ENCODE results near the gene LGALS3BP. TPM values are rescaled to one million over a fixed set of nuclear protein-coding genes. Genes with fewer than 3 reads are reported as not detected.
A peak's percentile ranks its signal among the peaks of the same experiment; 100 is the strongest.

LGALS3BP gene
- total RNA-seq, 2 donors from 2014 or later = 123 to 213 TPM

DNA sequence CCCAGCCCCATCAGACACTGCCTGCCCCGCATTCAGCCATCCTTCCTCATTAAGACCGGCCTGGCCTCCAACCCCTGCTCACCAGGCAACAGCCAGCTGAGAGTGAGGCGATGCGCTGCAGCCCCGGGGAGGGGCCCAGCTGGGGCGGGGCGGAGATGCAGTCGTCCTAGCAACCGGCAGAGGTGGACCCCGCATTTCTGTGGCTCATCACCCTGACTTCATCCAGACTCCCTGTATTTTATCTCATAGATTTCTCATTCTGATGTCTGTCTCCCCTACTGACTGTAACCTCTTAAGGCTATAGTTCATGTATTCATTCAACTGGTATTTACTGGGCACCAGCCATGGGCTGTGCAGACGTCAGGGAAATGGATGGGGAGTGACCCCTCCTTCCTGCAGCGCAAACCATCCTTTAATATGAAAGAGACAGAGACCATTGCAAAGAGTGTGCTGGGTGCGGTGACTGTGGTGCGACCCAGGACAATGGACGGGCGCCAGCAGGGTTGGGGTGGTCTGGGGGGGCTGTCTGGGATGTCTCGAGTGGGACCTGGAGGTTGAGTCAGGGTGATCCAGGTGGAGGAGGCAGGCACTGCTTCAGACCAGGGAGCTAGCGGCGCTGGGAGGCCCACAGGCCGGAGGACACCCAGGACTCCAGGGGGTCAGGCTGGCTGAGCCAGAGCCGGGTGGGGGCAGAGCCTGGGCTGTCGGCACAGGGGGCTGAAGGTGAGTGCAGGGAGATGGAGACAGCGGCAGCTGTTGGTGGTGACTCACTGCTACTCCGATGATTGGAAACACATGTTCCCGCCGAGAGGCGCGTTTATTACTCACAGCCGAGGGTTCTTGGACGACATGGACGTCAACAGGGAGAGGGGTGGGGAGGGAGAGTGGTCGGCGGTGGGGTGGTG, 44.1 kb downstream of the LGALS3BP start:
- 80 to 81% methylated on average over 28 to 32 of the region's 33 CpGs for WGBS, 2 donors
- ATAC-seq (no peak), DNase-seq (peak in 2 of 4 donors; percentile 35 to 42)
- Histone ChIP-seq H3K9me3 (no peaks in the 10 kb centered on the region), H3K4me1 (peaks cover 23% of the 10 kb centered on the region), H3K36me3 (replicated peaks in 1 of 2; ENCODE audit: insufficient read depth in 1 of 2, low read depth in 2 of 2) (no peaks in the 10 kb centered on the region), H3K27ac (peak overlapping the region; percentile 91 to 94 (median 93)), H3K27me3 (no peaks in the 10 kb centered on the region), H3K4me3 (no peak overlapping the region)
- intact Hi-C loops (cut with DNase I) = no loop called here
- TF ChIP-seq, protein P1, sequence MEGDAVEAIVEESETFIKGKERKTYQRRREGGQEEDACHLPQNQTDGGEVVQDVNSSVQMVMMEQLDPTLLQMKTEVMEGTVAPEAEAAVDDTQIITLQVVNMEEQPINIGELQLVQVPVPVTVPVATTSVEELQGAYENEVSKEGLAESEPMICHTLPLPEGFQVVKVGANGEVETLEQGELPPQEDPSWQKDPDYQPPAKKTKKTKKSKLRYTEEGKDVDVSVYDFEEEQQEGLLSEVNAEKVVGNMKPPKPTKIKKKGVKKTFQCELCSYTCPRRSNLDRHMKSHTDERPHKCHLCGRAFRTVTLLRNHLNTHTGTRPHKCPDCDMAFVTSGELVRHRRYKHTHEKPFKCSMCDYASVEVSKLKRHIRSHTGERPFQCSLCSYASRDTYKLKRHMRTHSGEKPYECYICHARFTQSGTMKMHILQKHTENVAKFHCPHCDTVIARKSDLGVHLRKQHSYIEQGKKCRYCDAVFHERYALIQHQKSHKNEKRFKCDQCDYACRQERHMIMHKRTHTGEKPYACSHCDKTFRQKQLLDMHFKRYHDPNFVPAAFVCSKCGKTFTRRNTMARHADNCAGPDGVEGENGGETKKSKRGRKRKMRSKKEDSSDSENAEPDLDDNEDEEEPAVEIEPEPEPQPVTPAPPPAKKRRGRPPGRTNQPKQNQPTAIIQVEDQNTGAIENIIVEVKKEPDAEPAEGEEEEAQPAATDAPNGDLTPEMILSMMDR (IDR thresholded peaks at IDR 0.05) = no peak
- TF ChIP-seq POLR2A (IDR thresholded peaks at IDR 0.05) = no peak

DNA sequence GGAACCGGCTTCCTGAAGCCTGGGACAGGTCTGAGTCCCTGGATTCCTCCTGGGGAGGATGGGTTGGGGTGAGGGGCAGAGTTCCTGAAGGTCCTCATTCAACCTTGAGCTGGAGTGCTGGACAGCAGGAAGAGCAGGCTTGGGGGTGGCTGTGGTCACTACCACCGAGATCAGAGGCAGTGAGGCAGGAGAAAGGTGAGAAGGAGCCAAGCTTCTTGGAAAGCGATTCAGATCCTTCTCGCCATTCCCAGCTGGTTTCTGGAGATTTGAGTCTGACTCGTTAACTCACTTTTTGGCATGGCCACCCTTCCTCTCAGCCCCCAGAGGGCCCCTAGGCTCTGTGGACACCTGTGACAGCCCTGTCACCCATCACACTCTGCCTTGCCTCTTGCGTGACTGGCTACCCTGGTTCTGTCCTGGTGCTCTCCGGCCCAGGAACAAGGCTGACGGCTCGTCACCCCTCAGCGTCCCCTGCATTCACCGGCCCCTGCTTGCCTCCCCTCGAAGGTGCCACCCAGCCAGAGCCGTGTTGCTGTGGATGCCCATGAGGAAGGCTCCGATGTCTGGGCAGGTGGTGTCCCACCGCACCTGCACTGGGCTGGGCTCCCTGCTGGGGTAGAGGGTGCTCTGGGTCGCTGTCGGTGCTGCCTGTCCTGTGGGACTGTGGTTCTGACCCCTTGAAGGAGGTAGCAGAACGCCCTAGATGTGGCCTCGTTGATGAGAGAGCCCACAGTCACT, 44.9 kb downstream of the LGALS3BP start:
- peak overlapping the region; percentile 91 to 94 (median 93) for H3K27ac ChIP-seq
- WGBS, 2 donors = 66 to 85% methylated on average over 14 to 15 of the region's 19 CpGs

DNA sequence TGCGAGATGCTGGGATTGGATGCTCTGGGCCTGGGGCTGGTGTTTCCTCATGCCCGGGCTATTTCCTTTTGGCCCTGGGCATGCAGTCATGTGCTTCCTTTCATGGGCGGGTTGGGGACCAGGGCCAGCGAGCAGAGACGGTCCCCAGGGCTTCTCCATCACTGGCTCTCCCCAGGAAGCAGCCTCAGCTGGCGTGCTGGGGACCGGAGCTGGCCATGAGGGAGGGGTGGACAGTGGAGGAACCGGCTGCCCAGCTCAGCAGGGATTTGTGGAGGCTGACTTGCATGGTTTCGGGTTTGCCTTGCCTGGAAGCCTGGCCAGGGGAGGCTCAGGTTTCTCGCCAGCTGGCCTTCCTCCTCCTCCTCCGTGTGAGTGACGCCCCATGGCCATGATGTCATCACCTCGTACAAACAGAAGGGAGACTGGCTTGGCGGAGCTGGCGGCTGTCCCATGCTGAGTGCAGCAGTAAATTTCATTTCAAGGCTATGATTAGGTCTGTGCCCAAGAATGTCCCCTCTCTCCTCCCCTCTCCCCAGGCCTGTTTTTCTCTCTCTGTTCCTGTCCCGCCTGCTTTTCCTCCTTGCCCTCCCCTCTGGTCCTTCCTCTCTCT, 45.7 kb downstream of the LGALS3BP start:
- Histone ChIP-seq H3K9me3 (no peaks in the 10 kb centered on the region), H3K4me1 (peaks cover 23% of the 10 kb centered on the region), H3K27me3 (no peaks in the 10 kb centered on the region), H3K4me3 (no peak overlapping the region), H3K27ac (peak overlapping the region; percentile 91 to 94 (median 93)), H3K36me3 (replicated peaks in 1 of 2; ENCODE audit: insufficient read depth in 1 of 2, low read depth in 2 of 2) (no peaks in the 10 kb centered on the region)
- intact Hi-C loops (cut with DNase I) = no loop called here
- DNase-seq = peak; percentile 98 to 99 (median 99)
- peak; percentile 95 for ATAC-seq
- WGBS, 2 donors = 1 to 11% methylated on average over 6 to 16 of the region's 16 CpGs
- TF ChIP-seq POLR2A (IDR thresholded peaks at IDR 0.05) = peak in 2 of 3 donors; percentile 65 to 67
- TF ChIP-seq, protein P1 (IDR thresholded peaks at IDR 0.05) = no peak

More for the DNA sequence above, 44.9 kb downstream of the LGALS3BP start:
- intact Hi-C loops (cut with DNase I) = no loop called here
- DNase-seq (no peak), ATAC-seq (no peak)
- no peaks in the 10 kb centered on the region for H3K9me3 ChIP-seq
- no peaks in the 10 kb centered on the region for H3K27me3 ChIP-seq
- TF ChIP-seq, protein P1 (IDR thresholded peaks at IDR 0.05) = no peak
- TF ChIP-seq POLR2A (IDR thresholded peaks at IDR 0.05) = no peak
- H3K4me1 ChIP-seq = peaks cover 23% of the 10 kb centered on the region
- H3K36me3 ChIP-seq (replicated peaks in 1 of 2; ENCODE audit: insufficient read depth in 1 of 2, low read depth in 2 of 2) = no peaks in the 10 kb centered on the region
- H3K4me3 ChIP-seq = no peak overlapping the region

DNA sequence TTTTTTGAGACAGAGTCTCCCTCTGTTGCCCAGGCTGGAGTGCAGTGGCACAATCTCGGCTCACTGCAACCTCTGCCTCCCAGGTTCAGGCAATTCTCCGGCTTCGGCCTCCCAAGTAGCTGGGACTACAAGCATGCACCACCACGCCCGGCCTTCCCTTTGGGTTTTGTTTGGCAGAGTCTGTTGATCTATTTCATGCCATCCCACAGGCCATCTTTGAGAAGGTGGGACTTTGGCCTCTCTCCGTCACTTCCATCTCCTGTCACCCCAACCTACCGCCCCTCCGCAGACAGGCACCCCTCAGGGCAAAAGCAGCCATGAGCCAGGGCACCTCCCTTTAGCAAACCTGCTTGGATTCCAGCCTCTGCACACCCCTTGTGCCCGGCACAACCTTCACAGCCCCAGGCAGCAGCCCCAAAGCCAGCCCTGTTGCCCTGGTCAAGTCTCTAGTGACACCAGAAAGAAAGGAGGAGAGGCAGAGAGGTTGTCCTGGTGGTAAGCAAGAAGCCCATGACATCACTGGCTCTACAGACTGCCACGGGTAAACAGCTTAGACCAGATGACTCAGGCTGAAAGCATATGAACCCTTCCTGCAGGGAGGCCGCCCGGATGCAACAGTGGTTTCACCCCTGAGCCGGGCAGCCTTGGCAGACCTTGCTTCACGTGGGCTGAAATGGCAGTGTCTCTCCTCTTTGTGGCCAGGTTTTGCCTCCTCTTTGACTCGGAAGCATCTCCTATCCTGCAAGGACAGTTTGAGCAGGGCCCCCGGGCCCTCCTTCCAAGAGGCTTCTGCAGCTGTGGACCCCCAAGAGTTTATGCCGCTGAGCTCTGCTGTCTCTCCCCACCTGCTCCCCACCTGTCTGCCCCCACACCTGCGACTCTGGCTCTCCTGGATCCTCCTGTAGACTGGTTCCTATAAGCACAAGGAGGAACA, 46.4 kb downstream of the LGALS3BP start:
- DNase-seq (peak; percentile 40 to 61 (median 51)), ATAC-seq (no peak)
- WGBS, 2 donors = 77 to 86% methylated on average over 16 to 18 of the region's 18 CpGs
- no peaks in the 10 kb centered on the region for H3K9me3 ChIP-seq
- no peak for TF ChIP-seq POLR2A (IDR thresholded peaks at IDR 0.05)
- TF ChIP-seq, protein P1 (IDR thresholded peaks at IDR 0.05) = no peak
- no peaks in the 10 kb centered on the region for H3K36me3 ChIP-seq (replicated peaks in 1 of 2; ENCODE audit: insufficient read depth in 1 of 2, low read depth in 2 of 2)
- intact Hi-C loops (cut with DNase I) = no loop called here
- peaks cover 23% of the 10 kb centered on the region for H3K4me1 ChIP-seq
- peak overlapping the region; percentile 91 to 94 (median 93) for H3K27ac ChIP-seq
- no peak overlapping the region for H3K4me3 ChIP-seq
- no peaks in the 10 kb centered on the region for H3K27me3 ChIP-seq

Data from body of pancreas (tissue), 4 donors.